Ishikawa (cell line): ENCODE results near the gene BMERB1.

ENCODE experiments used
- CEBPB ChIP-seq: IDR thresholded peaks from 2 replicates; pipeline ENCODE4 v1.6.1; 2012
- CREB1 ChIP-seq: IDR thresholded peaks from 2 replicates; pipeline ENCODE4 v1.6.1; 2012; ENCODE audit warnings: low read depth
- EGR1 ChIP-seq: IDR thresholded peaks from 2 replicates; pipeline ENCODE4 v1.6.1; 2012
- EP300 ChIP-seq: IDR thresholded peaks from 2 replicates; pipeline ENCODE4 v1.6.1; 2012; ENCODE audit warnings: borderline replicate concordance
- FOXM1 ChIP-seq: IDR thresholded peaks from 2 replicates; pipeline ENCODE4 v1.6.1; 2012; ENCODE audit warnings: low read depth, borderline replicate concordance
- MAX ChIP-seq: IDR thresholded peaks from 2 replicates; pipeline ENCODE4 v1.6.1; 2012
- NFIC ChIP-seq: IDR thresholded peaks from 2 replicates; pipeline ENCODE4 v1.6.1; 2012
- RAD21 ChIP-seq: IDR thresholded peaks from 2 replicates; pipeline ENCODE4 v1.6.1; 2012; ENCODE audit warnings: low read depth
- REST ChIP-seq: IDR thresholded peaks from 2 replicates; pipeline ENCODE4 v1.6.1; 2012; ENCODE audit warnings: low read depth, mild to moderate bottlenecking
- TAF1 ChIP-seq: IDR thresholded peaks from 2 replicates; pipeline ENCODE4 v1.6.1; 2012; ENCODE audit warnings: low read depth, mild to moderate bottlenecking
- TCF12 ChIP-seq: IDR thresholded peaks from 2 replicates; pipeline ENCODE4 v1.6.1; 2012; ENCODE audit warnings: low read depth
- TEAD4 ChIP-seq: IDR thresholded peaks from 2 replicates; pipeline ENCODE4 v1.6.1; 2012
- USF1 ChIP-seq: IDR thresholded peaks from 2 replicates; pipeline ENCODE4 v1.6.1; 2012
- YY1 ChIP-seq: IDR thresholded peaks from 2 replicates; pipeline ENCODE4 v1.6.1; 2012; ENCODE audit warnings: low read depth
- ZBTB7A ChIP-seq: IDR thresholded peaks from 2 replicates; pipeline ENCODE4 v1.6.1; 2012; ENCODE audit warnings: low read depth

Gene BMERB1

GRCh38 chr16:15604460-15605440 lies 170.4 kb downstream of the BMERB1 start:
- no peak for TF ChIP-seq YY1

- TF ChIP-seq MAX (no peak), USF1 (no peak), ZBTB7A (no peak), EGR1 (no peak), REST (no peak), TEAD4 (no peak), EP300 (no peak), FOXM1 (no peak)
Observed at GRCh38 chr16:15605839-15606517, 171.6 kb downstream of the BMERB1 start.

- TF ChIP-seq NFIC = no peak
- no peak for TF ChIP-seq TEAD4
- TF ChIP-seq MAX = no peak
- TF ChIP-seq USF1 = no peak
- no peak for TF ChIP-seq ZBTB7A
- TF ChIP-seq TAF1 = no peak
- no peak for TF ChIP-seq TCF12
- no peak for TF ChIP-seq YY1
- TF ChIP-seq REST = no peak
- TF ChIP-seq CEBPB = no peak
- no peak for TF ChIP-seq CREB1
- TF ChIP-seq RAD21 = no peak
- TF ChIP-seq EGR1 = no peak
- TF ChIP-seq EP300 = no peak
Observed at GRCh38 chr16:15606518-15607220, 172.3 kb downstream of the BMERB1 start.

- TF ChIP-seq ZBTB7A (no peak), CREB1 (no peak), EP300 (no peak), CEBPB (no peak), USF1 (no peak), MAX (no peak), YY1 (no peak), TCF12 (no peak), EGR1 (no peak), REST (no peak)
Observed at GRCh38 chr16:15607700-15608396, 173.5 kb downstream of the BMERB1 start.
